PFSK-1 (cell line): ENCODE measurements around the gene HDGFL2.

Source experiments
- FOXP2 ChIP-seq: optimal IDR thresholded peaks from 2 replicates; pipeline ENCODE3; 2011; ENCODE audit warnings: borderline replicate concordance, control low read depth, inconsistent platforms; ENCODE audit not compliant: insufficient read depth; ENCODE audit errors: extremely low read length, extremely low read depth
- POLR2AphosphoS5 ChIP-seq: IDR thresholded peaks from 2 replicates; pipeline ENCODE4 v1.6.1; 2012; ENCODE audit warnings: low read depth, mild to moderate bottlenecking, control low read depth, low read length, moderate library complexity
- SIN3A ChIP-seq: IDR thresholded peaks from 2 replicates; pipeline ENCODE4 v1.6.1; 2012; ENCODE audit warnings: mild to moderate bottlenecking, low read length, moderate library complexity, borderline replicate concordance; ENCODE audit not compliant: insufficient read depth
- TAF1 ChIP-seq: IDR thresholded peaks from 2 replicates; pipeline ENCODE4 v1.6.1; 2012; ENCODE audit warnings: low read length, control low read depth, borderline replicate concordance; ENCODE audit not compliant: insufficient read depth
- TF ChIP-seq, protein P1 (sequence below), 2 experiments: IDR thresholded peaks; 2 replicates each; pipeline versions ENCODE4 v1.6.1 to v1.8.0; 2011 to 2012; ENCODE audit warnings: low read depth in 2 of 2, low read length in 2 of 2, control low read depth in 1 of 2, inconsistent platforms in 1 of 2, mild to moderate bottlenecking in 1 of 2, moderate library complexity in 1 of 2; ENCODE audit not compliant: insufficient read depth in 1 of 2

Gene HDGFL2

DNA sequence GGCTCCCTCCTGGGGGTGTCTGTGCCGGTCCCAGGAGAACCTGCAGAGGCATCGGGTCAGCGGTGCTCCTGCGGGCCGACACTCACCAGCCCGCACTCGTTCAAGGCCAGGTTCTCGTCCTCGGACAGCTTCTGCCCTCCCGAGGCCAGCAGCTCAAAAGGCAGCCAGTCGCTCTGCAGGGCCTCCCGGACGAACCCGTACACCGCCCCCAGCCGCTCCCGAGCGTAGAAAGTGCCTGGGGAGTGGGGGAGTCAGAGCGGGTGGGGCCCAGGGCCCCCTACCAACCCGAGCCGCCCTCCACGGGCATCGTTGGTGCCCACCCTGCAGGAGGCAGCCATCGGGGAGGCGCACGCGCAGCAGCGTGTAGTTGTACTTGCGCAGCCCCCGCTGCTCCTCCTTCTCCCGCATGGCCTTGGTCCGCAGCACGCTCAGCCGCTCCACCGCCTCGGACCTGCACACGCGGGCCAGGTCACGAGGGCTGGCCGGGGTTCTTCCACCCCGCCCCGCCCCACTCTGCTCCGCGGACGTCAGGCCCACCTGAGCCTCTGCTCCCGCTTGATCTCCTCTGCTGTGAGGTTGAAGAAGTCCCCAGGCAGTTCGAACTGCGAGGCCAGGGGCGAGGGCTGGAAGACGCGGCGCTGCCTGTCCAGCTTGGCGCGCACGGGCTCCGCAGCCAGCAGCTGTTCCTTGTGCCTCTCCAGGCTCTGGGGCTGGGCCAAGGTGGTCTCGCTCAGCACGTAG, 26.0 kb upstream of the HDGFL2 start:
- TF ChIP-seq POLR2AphosphoS5 (no peak), TAF1 (no peak), FOXP2 (no peak), SIN3A (no peak)
- TF ChIP-seq, protein P1, sequence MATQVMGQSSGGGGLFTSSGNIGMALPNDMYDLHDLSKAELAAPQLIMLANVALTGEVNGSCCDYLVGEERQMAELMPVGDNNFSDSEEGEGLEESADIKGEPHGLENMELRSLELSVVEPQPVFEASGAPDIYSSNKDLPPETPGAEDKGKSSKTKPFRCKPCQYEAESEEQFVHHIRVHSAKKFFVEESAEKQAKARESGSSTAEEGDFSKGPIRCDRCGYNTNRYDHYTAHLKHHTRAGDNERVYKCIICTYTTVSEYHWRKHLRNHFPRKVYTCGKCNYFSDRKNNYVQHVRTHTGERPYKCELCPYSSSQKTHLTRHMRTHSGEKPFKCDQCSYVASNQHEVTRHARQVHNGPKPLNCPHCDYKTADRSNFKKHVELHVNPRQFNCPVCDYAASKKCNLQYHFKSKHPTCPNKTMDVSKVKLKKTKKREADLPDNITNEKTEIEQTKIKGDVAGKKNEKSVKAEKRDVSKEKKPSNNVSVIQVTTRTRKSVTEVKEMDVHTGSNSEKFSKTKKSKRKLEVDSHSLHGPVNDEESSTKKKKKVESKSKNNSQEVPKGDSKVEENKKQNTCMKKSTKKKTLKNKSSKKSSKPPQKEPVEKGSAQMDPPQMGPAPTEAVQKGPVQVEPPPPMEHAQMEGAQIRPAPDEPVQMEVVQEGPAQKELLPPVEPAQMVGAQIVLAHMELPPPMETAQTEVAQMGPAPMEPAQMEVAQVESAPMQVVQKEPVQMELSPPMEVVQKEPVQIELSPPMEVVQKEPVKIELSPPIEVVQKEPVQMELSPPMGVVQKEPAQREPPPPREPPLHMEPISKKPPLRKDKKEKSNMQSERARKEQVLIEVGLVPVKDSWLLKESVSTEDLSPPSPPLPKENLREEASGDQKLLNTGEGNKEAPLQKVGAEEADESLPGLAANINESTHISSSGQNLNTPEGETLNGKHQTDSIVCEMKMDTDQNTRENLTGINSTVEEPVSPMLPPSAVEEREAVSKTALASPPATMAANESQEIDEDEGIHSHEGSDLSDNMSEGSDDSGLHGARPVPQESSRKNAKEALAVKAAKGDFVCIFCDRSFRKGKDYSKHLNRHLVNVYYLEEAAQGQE (IDR thresholded peaks at IDR 0.05; ENCODE audit: insufficient read depth in 1 of 2, low read depth in 2 of 2, low read length in 2 of 2): no peak

DNA sequence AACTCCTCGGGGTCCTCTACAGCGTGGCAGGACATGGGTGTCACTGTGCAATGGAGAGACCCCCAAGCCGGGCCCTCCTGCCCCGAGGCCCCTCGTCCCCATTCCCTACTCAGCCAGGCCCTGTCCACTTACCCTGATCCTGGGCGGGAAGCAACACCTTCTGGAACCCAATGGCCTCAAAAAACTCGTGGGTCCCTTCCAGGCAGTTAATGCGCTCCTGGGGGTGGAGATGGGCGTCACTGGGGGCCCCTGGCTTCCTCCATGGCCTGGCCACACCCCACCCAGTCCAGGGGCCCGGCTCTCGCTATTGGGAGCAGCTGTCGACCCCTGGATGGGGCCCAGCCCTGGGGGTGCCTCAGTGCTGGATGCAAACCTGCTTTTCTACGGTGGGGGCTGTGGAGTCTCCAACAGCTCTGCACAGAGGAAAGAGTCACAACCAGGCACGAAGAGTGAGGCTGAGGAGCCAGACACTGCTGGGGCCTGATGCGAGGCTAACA, 25.3 kb upstream of the HDGFL2 start:
- TF ChIP-seq FOXP2 (no peak), SIN3A (no peak), POLR2AphosphoS5 (no peak), TAF1 (no peak)
- TF ChIP-seq, protein P1 (IDR thresholded peaks at IDR 0.05; ENCODE audit: insufficient read depth in 1 of 2, low read depth in 2 of 2, low read length in 2 of 2): no peak

DNA sequence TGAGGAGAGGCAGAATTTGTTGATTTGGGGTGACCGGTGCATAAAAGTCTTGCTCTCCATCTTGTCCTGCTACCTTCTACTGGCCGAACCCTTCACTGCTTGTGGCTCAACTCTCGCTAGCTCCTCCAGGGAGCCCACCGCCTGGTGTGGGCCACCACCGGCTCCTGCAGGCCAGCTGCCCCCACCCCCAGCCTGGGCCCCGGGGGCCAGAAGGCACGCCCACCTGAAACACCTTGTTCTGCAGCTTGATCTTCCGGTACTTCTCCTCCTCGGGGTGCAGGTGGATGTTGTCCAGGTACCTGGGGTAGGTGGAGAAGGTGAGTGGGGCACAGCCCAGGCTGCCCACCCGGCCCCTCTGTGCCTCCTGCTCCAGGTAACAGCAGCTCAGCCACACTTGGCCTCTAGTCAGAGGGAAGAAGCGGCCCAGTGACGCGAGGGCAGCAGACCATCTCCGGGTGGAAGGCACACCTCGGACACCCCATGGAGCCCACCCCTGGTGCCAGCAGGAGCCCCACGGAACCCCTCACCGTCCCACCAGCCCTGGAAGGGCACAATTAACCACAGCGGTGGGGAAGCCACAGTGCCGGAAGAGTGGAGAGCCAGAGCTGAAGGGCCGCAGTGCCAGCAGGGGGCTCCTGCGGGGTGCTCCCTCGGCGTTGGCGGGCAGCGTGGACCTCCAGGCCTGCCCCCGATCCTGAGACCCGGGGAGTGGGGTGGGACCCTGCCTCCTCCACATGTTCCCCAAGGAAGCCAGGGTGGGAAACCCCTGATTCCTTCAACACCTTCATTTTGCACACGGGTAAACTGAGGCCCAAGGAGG, 24.6 kb upstream of the HDGFL2 start:
- no peak for TF ChIP-seq SIN3A
- no peak for TF ChIP-seq TAF1
- no peak for TF ChIP-seq FOXP2
- TF ChIP-seq POLR2AphosphoS5: no peak
- TF ChIP-seq, protein P1 (IDR thresholded peaks at IDR 0.05; ENCODE audit: insufficient read depth in 1 of 2, low read depth in 2 of 2, low read length in 2 of 2): no peak

DNA sequence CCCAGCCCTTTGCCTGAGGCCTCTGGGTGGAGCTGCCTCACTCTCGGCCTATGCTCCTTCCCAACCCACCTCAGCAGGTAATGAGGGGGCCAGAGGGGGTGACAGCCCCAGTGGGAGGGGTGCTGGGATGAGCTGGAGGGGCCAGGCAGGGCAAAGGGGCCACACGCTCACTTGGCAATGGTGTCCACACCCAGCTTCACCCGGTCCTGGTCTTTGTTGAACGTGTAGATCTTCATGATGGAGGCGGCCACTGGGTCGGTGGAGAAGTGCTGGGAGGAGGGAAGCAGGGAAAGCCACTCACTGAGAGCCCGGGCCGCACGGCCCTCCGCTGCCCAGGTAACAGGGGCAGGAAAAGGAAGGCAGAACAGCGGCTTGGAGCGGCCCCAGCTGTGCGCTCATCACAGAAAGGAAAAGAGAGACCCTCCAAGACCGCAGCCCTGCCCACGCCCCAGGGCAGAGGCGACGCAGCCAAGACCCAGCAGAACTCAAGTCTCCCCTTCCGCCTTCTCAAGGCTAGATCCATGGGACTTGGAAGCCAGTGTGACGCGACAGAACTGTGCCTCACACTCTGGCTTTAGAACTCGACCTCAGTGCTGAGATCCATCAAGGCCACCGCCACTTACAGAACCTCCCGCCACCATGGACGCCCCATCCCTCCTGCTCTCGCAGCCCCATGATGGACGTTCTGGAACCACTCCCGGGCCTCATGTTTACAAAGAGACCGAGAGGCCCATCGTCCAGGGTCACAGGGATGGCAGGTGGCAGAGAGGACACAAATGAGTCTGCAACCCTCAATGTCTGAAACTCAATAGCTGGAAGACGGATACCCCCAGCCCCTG, 23.7 kb upstream of the HDGFL2 start:
- TF ChIP-seq, protein P1 (IDR thresholded peaks at IDR 0.05; ENCODE audit: insufficient read depth in 1 of 2, low read depth in 2 of 2, low read length in 2 of 2): no peak
- TF ChIP-seq FOXP2 (no peak), POLR2AphosphoS5 (no peak)
